AG09319 (cell line): Measurements from ENCODE around the gene SV2A.

Experiments
- DNase-seq: peaks from one replicate; pipeline ENCODE4 v3.0.0-alpha.2; 2010; ENCODE audit warnings: low read depth; ENCODE audit errors: extremely low read depth
- CTCF ChIP-seq: IDR thresholded peaks from 2 replicates; pipeline ENCODE4 v1.5.1; 2011; ENCODE audit warnings: low read depth, mild to moderate bottlenecking, inconsistent platforms, low read length, moderate library complexity

The SV2A gene

DNA sequence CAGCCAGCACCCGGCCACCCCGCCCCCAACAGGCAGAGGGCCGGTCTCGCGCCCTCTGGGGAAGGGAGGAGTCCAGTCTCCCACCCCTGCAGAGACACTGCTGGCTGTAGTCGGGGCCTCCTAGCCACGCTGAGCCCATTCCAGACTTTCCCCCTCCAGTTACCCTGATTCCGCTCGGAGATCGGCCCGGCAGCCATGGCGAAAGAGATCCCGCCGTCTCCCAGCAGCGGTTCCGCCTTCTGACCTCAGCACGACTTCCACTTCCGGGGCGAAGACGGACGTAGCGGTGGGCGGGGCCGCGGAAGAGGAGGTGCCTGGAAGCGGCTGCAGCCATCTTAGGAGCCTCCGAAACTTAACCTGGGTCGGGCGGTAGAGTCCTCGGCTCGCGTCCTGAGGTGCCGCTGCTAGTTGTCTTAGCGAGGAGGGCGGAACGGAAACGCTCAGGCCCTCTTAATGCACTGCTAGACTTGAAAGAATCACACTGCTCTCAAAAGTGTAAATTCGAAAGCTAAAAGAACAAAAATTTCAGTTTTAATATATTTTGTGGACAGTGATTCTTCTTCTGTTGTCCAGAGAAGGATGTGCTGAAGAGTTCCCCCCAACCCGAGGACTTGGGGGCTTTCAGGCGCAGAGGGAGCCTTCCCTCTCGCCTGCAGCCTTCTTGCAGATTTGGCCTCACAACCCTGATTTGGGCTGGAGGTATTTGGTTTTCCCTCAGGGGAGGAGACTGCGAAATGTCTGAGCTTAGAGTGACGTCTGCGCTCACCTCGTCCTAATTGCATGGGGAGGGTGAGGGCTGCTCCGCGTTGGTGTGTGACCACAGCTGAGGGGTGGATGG is 10.1 kb upstream of the SV2A start, which contains the start of gene SF3B4:
TSS of gene SF3B4 (minus strand) at position 241 of the 838 bp plus-strand sequence. CDS start at position 197, 44 bp downstream.
- TF ChIP-seq CTCF, result no peak
- peak; percentile 74 for DNase-seq

- no peak for TF ChIP-seq CTCF
- no peak for DNase-seq
Measured at GRCh38 chr1:149927056-149927562, 9.5 kb upstream of the SV2A start.

DNA sequence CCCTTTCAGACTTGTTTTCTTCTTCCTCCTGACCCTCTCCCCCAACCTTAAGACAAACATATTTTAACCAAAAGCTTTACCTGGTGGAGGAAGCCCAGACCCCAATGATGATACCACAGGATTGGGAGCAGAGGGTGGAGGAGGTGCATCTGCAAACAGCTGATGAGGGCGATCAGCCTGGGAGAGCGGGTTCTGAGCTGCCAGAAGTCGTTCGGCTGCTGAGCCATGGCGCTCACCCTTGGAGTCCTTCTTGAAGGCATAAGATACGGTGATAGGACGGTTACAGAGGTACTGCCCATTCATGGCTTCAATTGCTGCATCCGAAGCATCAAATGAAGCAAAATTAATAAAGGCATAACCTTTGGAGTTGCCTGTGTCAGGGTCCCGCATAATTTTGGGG is 8.7 kb upstream of the SV2A start:
- no peak for DNase-seq
- no peak for TF ChIP-seq CTCF

DNA sequence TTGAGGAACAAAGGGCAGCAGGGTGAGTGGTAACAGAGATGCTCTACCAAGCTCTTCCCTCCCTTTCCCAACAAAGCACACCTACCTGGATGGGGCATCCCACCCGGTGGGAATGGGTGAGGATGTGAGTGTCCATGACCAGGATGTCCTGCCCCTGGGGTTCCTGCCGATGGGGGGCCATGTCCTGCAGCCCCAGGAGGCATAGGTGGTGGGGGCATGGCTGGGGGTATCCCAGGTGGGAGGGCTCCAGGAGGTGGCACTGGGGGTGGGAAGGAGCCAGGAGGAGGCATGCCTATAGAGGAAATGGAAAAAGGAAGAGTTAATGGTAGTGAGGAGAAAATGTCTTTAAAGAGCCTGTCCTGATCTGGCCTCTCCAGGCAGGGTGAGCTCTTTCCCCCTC is 8.1 kb upstream of the SV2A start:
- no peak for TF ChIP-seq CTCF
- no peak for DNase-seq

- no peak for DNase-seq
- no peak for TF ChIP-seq CTCF
Measured at GRCh38 chr1:149925345-149925744, 7.7 kb upstream of the SV2A start.

DNA sequence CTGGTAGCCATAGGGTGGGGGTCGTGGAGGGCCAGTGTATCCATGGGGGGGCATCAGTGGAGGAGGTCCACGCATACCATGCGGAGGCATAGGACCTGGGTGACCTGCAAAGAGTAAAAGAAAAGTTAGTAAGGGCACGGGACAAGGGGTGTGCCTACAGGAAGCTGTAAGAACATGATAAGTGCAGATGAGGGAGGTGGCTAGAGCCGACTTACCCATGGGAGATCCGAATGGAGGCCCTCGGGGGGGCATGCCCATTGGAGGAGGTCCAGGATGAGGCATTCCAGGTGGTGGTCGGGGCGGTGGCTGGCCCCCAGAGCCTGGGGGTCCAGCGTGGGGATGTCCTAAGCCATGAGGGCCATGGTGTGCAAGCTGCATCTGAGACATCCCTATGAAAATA is 6.0 kb upstream of the SV2A start:
- TF ChIP-seq CTCF, result no peak
- no peak for DNase-seq

DNA sequence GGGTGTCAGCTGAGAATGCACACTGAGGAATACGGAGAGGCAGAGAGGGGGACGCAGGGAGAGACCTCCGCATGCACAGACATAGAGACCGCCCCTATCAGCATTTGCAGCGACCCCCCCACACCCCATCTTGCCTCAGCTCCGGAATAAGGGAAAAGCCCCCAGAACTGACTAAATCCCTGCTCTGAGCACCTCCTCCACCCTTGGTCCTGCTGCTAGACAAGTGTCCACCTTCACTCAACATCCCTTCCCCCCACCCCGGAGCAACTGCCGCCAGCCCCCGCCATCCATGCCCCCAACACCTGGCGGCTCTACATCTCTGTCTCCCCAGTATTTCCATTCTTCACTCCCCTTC is 769 bp downstream of the SV2A start:
- no peak for DNase-seq
- no peak for TF ChIP-seq CTCF
